ENCODE results near the gene MRPL14. TPM values are rescaled to one million over a fixed set of nuclear protein-coding genes. Genes with fewer than 3 reads are reported as not detected.

The MRPL14 gene
- polyA plus RNA-seq, 2 donors, result 31.9 to 63.8 TPM

- 98 to 100% methylated on average over 1 of the region's 1 CpG for WGBS, 2 donors
- Histone ChIP-seq H3K36me3 (ENCODE audit: control insufficient read depth in 2 of 2, insufficient read depth in 2 of 2, low read length in 1 of 2) (peaks cover 7 to 37% of the 10 kb centered on the region in 2 donors), H3K4me1 (ENCODE audit: control insufficient read depth in 2 of 2, insufficient read depth in 2 of 2, low read length in 1 of 2) (no peaks in the 10 kb centered on the region), H3K27ac (ENCODE audit: low read depth in 2 of 2, low read length in 1 of 2) (no peak overlapping the region), H3K4me3 (ENCODE audit: low read depth in 1 of 2, low read length in 2 of 2) (no peak overlapping the region), H3K9me3 (ENCODE audit: control insufficient read depth in 2 of 2, insufficient read depth in 1 of 2, low read depth in 1 of 2, low read length in 1 of 2) (no peaks in the 10 kb centered on the region), H3K27me3 (ENCODE audit: control insufficient read depth in 1 of 2, insufficient read depth in 2 of 2, low read length in 2 of 2) (no peaks in the 10 kb centered on the region)
Observed at GRCh38 chr6:44142835-44143234, 15.6 kb upstream of the MRPL14 start.

GRCh38 chr6:44139351-44139743 is 12.1 kb upstream of the MRPL14 start:
- Histone ChIP-seq H3K36me3 (ENCODE audit: control insufficient read depth in 2 of 2, insufficient read depth in 2 of 2, low read length in 1 of 2) (peaks cover 18 to 25% of the 10 kb centered on the region in 2 donors), H3K4me1 (ENCODE audit: control insufficient read depth in 2 of 2, insufficient read depth in 2 of 2, low read length in 1 of 2) (no peaks in the 10 kb centered on the region), H3K4me3 (ENCODE audit: low read depth in 1 of 2, low read length in 2 of 2) (no peak overlapping the region), H3K27me3 (ENCODE audit: control insufficient read depth in 1 of 2, insufficient read depth in 2 of 2, low read length in 2 of 2) (no peaks in the 10 kb centered on the region), H3K27ac (ENCODE audit: low read depth in 2 of 2, low read length in 1 of 2) (no peak overlapping the region), H3K9me3 (ENCODE audit: control insufficient read depth in 2 of 2, insufficient read depth in 1 of 2, low read depth in 1 of 2, low read length in 1 of 2) (no peaks in the 10 kb centered on the region)
- 83 to 85% methylated on average over 10 of the region's 10 CpGs for WGBS, 2 donors

- Histone ChIP-seq H3K27ac (ENCODE audit: low read depth in 2 of 2, low read length in 1 of 2) (no peak overlapping the region), H3K9me3 (ENCODE audit: control insufficient read depth in 2 of 2, insufficient read depth in 1 of 2, low read depth in 1 of 2, low read length in 1 of 2) (no peaks in the 10 kb centered on the region), H3K27me3 (ENCODE audit: control insufficient read depth in 1 of 2, insufficient read depth in 2 of 2, low read length in 2 of 2) (no peaks in the 10 kb centered on the region), H3K36me3 (ENCODE audit: control insufficient read depth in 2 of 2, insufficient read depth in 2 of 2, low read length in 1 of 2) (peaks cover 18 to 25% of the 10 kb centered on the region in 2 donors), H3K4me1 (ENCODE audit: control insufficient read depth in 2 of 2, insufficient read depth in 2 of 2, low read length in 1 of 2) (no peaks in the 10 kb centered on the region), H3K4me3 (ENCODE audit: low read depth in 1 of 2, low read length in 2 of 2) (no peak overlapping the region)
- WGBS, 2 donors, result 44 to 51% methylated on average over 3 to 6 of the region's 6 CpGs
Observed at GRCh38 chr6:44138717-44139350, 11.6 kb upstream of the MRPL14 start.

GRCh38 chr6:44135875-44136274 is 8.6 kb upstream of the MRPL14 start:
- H3K36me3 ChIP-seq (ENCODE audit: control insufficient read depth in 2 of 2, insufficient read depth in 2 of 2, low read length in 1 of 2), result peaks cover 18 to 23% of the 10 kb centered on the region in 2 donors
- WGBS, 2 donors, result 91 to 92% methylated on average over 7 of the region's 7 CpGs
- no peaks in the 10 kb centered on the region for H3K27me3 ChIP-seq (ENCODE audit: control insufficient read depth in 1 of 2, insufficient read depth in 2 of 2, low read length in 2 of 2)
- no peaks in the 10 kb centered on the region for H3K9me3 ChIP-seq (ENCODE audit: control insufficient read depth in 2 of 2, insufficient read depth in 1 of 2, low read depth in 1 of 2, low read length in 1 of 2)
- peaks cover 2 to 7% of the 10 kb centered on the region in 2 donors for H3K4me1 ChIP-seq (ENCODE audit: control insufficient read depth in 2 of 2, insufficient read depth in 2 of 2, low read length in 1 of 2)
- H3K27ac ChIP-seq (ENCODE audit: low read depth in 2 of 2, low read length in 1 of 2), result no peak overlapping the region
- H3K4me3 ChIP-seq (ENCODE audit: low read depth in 1 of 2, low read length in 2 of 2), result no peak overlapping the region

GRCh38 chr6:44135173-44135758 is 8.0 kb upstream of the MRPL14 start:
- H3K9me3 ChIP-seq (ENCODE audit: control insufficient read depth in 2 of 2, insufficient read depth in 1 of 2, low read depth in 1 of 2, low read length in 1 of 2), result no peaks in the 10 kb centered on the region
- H3K4me1 ChIP-seq (ENCODE audit: control insufficient read depth in 2 of 2, insufficient read depth in 2 of 2, low read length in 1 of 2), result peaks cover 2 to 7% of the 10 kb centered on the region in 2 donors
- no peak overlapping the region for H3K4me3 ChIP-seq (ENCODE audit: low read depth in 1 of 2, low read length in 2 of 2)
- WGBS, 2 donors, result 90% methylated on average over 10 of the region's 10 CpGs
- no peaks in the 10 kb centered on the region for H3K27me3 ChIP-seq (ENCODE audit: control insufficient read depth in 1 of 2, insufficient read depth in 2 of 2, low read length in 2 of 2)
- no peak overlapping the region for H3K27ac ChIP-seq (ENCODE audit: low read depth in 2 of 2, low read length in 1 of 2)
- peaks cover 13 to 18% of the 10 kb centered on the region in 2 donors for H3K36me3 ChIP-seq (ENCODE audit: control insufficient read depth in 2 of 2, insufficient read depth in 2 of 2, low read length in 1 of 2)

- Histone ChIP-seq H3K27ac (ENCODE audit: low read depth in 2 of 2, low read length in 1 of 2) (peak overlapping the region in 1 of 2 donors; percentile 56), H3K36me3 (ENCODE audit: control insufficient read depth in 2 of 2, insufficient read depth in 2 of 2, low read length in 1 of 2) (peaks cover 9 to 12% of the 10 kb centered on the region in 2 donors), H3K9me3 (ENCODE audit: control insufficient read depth in 2 of 2, insufficient read depth in 1 of 2, low read depth in 1 of 2, low read length in 1 of 2) (no peaks in the 10 kb centered on the region), H3K4me3 (ENCODE audit: low read depth in 1 of 2, low read length in 2 of 2) (no peak overlapping the region), H3K27me3 (ENCODE audit: control insufficient read depth in 1 of 2, insufficient read depth in 2 of 2, low read length in 2 of 2) (no peaks in the 10 kb centered on the region), H3K4me1 (ENCODE audit: control insufficient read depth in 2 of 2, insufficient read depth in 2 of 2, low read length in 1 of 2) (peaks cover 2 to 10% of the 10 kb centered on the region in 2 donors)
- 85 to 88% methylated on average over 12 of the region's 12 CpGs for WGBS, 2 donors
Observed at GRCh38 chr6:44133981-44134711, 6.9 kb upstream of the MRPL14 start.

- WGBS, 2 donors, result 36 to 40% methylated on average over 9 of the region's 9 CpGs
- Histone ChIP-seq H3K27me3 (ENCODE audit: control insufficient read depth in 1 of 2, insufficient read depth in 2 of 2, low read length in 2 of 2) (no peaks in the 10 kb centered on the region), H3K4me1 (ENCODE audit: control insufficient read depth in 2 of 2, insufficient read depth in 2 of 2, low read length in 1 of 2) (peaks cover 7 to 15% of the 10 kb centered on the region in 2 donors), H3K9me3 (ENCODE audit: control insufficient read depth in 2 of 2, insufficient read depth in 1 of 2, low read depth in 1 of 2, low read length in 1 of 2) (no peaks in the 10 kb centered on the region), H3K36me3 (ENCODE audit: control insufficient read depth in 2 of 2, insufficient read depth in 2 of 2, low read length in 1 of 2) (peaks cover 6 to 12% of the 10 kb centered on the region in 2 donors), H3K27ac (ENCODE audit: low read depth in 2 of 2, low read length in 1 of 2) (peak overlapping the region; percentile 37 to 56), H3K4me3 (ENCODE audit: low read depth in 1 of 2, low read length in 2 of 2) (no peak overlapping the region)
Observed at GRCh38 chr6:44133003-44133931, 6.0 kb upstream of the MRPL14 start.

GRCh38 chr6:44132476-44132875 is 5.2 kb upstream of the MRPL14 start:
- peaks cover 7 to 16% of the 10 kb centered on the region in 2 donors for H3K4me1 ChIP-seq (ENCODE audit: control insufficient read depth in 2 of 2, insufficient read depth in 2 of 2, low read length in 1 of 2)
- H3K27ac ChIP-seq (ENCODE audit: low read depth in 2 of 2, low read length in 1 of 2), result peak overlapping the region in 1 of 2 donors; percentile 65
- H3K9me3 ChIP-seq (ENCODE audit: control insufficient read depth in 2 of 2, insufficient read depth in 1 of 2, low read depth in 1 of 2, low read length in 1 of 2), result no peaks in the 10 kb centered on the region
- H3K4me3 ChIP-seq (ENCODE audit: low read depth in 1 of 2, low read length in 2 of 2), result no peak overlapping the region
- no peaks in the 10 kb centered on the region for H3K27me3 ChIP-seq (ENCODE audit: control insufficient read depth in 1 of 2, insufficient read depth in 2 of 2, low read length in 2 of 2)
- H3K36me3 ChIP-seq (ENCODE audit: control insufficient read depth in 2 of 2, insufficient read depth in 2 of 2, low read length in 1 of 2), result peaks cover 4 to 12% of the 10 kb centered on the region in 2 donors
- 54 to 58% methylated on average over 4 of the region's 4 CpGs for WGBS, 2 donors

- Histone ChIP-seq H3K27me3 (ENCODE audit: control insufficient read depth in 1 of 2, insufficient read depth in 2 of 2, low read length in 2 of 2) (no peaks in the 10 kb centered on the region), H3K36me3 (ENCODE audit: control insufficient read depth in 2 of 2, insufficient read depth in 2 of 2, low read length in 1 of 2) (peaks cover 2 to 12% of the 10 kb centered on the region in 2 donors), H3K27ac (ENCODE audit: low read depth in 2 of 2, low read length in 1 of 2) (peak overlapping the region; percentile 65 to 76), H3K4me3 (ENCODE audit: low read depth in 1 of 2, low read length in 2 of 2) (no peak overlapping the region), H3K4me1 (ENCODE audit: control insufficient read depth in 2 of 2, insufficient read depth in 2 of 2, low read length in 1 of 2) (peaks cover 7 to 16% of the 10 kb centered on the region in 2 donors), H3K9me3 (ENCODE audit: control insufficient read depth in 2 of 2, insufficient read depth in 1 of 2, low read depth in 1 of 2, low read length in 1 of 2) (no peaks in the 10 kb centered on the region)
- WGBS, 2 donors, result 62 to 68% methylated on average over 2 of the region's 2 CpGs
Observed at GRCh38 chr6:44131892-44132291, 4.6 kb upstream of the MRPL14 start.

All from esophagus (tissue), 2 donors.